Measurements from ENCODE around the gene SF3B3. TPM values are rescaled to one million over a fixed set of nuclear protein-coding genes. Genes with fewer than 3 reads are reported as not detected.
"Not testable (repeated sequence)": the region's sequence is repeated elsewhere in the genome, so short reads cannot be mapped to it uniquely, and the experiment has no call there.

SF3B3 gene
- total RNA-seq, 1 donor from 2014 or later: 188 TPM

DNA sequence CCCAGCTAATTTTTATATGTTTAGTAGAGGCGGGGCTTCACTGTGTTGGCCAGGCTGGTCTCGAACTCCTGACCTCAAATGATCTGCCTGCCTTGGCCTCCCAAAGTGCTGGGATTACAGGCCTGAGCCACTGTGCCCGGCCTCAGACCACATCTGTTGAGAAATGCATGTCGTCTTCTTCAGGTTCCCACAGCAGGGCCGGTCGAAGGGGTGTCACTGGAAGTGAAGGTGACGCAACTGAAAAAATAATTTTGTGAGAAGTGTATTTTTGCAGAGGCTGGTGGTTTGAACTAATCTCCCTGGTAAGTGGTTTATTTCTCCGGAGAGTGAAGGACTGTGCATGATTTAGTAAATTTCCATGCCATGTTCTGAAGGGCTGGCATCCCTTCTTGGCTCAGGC is 89.3 kb downstream of the SF3B3 start:
- no peak overlapping the region for H2AFZ ChIP-seq (replicated peaks)
- Mint-ChIP-seq H3K9me3 (no peaks in the 10 kb centered on the region), H3K27me3 (ENCODE audit: insufficient read depth, low read depth) (no peaks in the 10 kb centered on the region), H3K36me3 (no peaks in the 10 kb centered on the region), H3K4me3 (no peak overlapping the region), H3K27ac (no peak overlapping the region), H3K4me1 (no peaks in the 10 kb centered on the region)
- TF ChIP-seq EZH2phosphoT487 (IDR thresholded peaks at IDR 0.05): no peak
- TF ChIP-seq, protein P1, sequence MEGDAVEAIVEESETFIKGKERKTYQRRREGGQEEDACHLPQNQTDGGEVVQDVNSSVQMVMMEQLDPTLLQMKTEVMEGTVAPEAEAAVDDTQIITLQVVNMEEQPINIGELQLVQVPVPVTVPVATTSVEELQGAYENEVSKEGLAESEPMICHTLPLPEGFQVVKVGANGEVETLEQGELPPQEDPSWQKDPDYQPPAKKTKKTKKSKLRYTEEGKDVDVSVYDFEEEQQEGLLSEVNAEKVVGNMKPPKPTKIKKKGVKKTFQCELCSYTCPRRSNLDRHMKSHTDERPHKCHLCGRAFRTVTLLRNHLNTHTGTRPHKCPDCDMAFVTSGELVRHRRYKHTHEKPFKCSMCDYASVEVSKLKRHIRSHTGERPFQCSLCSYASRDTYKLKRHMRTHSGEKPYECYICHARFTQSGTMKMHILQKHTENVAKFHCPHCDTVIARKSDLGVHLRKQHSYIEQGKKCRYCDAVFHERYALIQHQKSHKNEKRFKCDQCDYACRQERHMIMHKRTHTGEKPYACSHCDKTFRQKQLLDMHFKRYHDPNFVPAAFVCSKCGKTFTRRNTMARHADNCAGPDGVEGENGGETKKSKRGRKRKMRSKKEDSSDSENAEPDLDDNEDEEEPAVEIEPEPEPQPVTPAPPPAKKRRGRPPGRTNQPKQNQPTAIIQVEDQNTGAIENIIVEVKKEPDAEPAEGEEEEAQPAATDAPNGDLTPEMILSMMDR (IDR thresholded peaks at IDR 0.05): no peak
- TF ChIP-seq EZH2 (IDR thresholded peaks at IDR 0.05): no peak
- no peaks in the 10 kb centered on the region for H3K36me3 ChIP-seq
- H3K4me1 ChIP-seq: no peaks in the 10 kb centered on the region
- H3K9me3 ChIP-seq (ENCODE audit: low read depth): no peaks in the 10 kb centered on the region
- H3K4me3 ChIP-seq: no peak overlapping the region
- no peaks in the 10 kb centered on the region for H3K79me2 ChIP-seq (ENCODE audit: low read depth)
- DNase-seq (ENCODE audit: low spot score): no peak
- H3K27ac ChIP-seq: no peak overlapping the region
- H3K4me2 ChIP-seq: no peak overlapping the region
- H4K20me1 ChIP-seq (ENCODE audit: low read depth): no peaks in the 10 kb centered on the region
- H3K27me3 ChIP-seq: no peaks in the 10 kb centered on the region
- H3F3A ChIP-seq (ENCODE audit: low read depth): no peaks in the 10 kb centered on the region
- no peak overlapping the region for H3K9ac ChIP-seq

DNA sequence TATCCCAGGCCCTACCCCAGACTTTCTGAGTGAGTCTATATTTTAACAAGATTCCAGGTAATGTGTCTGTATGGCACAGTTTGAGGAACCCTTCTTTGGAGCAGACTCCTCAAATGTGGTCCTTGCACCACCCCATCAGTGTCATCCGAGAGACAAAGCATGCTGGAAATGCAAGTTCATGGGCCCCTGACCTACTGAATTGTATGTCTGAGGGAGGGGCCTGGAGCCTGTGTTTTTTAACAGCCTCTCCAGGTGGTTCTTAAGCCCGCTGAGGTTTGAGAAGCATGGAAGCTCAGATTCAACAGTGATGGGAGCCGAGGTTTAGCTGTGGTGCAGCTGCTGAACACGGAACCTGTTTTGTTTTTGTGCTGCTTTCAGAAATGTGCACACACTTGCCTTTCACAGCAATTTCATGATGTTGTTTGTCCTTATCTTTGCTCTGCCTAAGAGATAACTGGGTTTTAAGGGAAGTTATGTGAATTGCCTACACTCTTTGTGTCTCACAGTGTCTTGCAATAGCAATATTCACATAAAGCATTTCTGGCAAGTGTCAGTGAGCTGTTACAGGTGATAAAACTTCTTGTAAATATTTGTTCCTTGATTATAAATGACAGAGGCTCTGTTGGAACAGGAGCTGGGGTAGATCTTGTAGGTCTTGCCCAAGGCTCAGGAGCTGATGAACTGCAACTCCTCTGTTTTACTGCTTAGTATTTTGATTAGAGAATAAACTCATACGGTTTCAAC is 90.8 kb downstream of the SF3B3 start:
- no peaks in the 10 kb centered on the region for H3K4me1 ChIP-seq

DNA sequence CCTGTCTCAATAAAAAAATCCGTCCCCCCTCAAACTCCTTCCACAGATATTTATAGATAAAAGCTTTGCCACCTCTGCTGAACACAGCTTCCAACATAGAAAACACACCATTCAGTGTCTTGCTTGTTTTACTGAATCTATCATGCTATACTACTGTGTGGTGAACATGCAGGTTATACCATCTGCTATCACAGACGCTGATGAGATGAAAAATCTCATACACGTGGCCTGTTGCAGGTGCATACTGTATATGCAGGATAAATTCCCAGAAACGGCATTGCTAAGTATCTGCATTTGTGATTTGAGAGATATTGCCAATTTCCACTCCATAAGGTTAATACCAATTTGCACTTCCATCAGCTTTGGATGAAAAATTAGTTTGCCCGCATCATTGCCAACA is 92.3 kb downstream of the SF3B3 start:
- Mint-ChIP-seq H3K27ac (no peak overlapping the region), H3K36me3 (no peaks in the 10 kb centered on the region), H3K4me1 (no peaks in the 10 kb centered on the region), H3K4me3 (no peak overlapping the region), H3K9me3 (no peaks in the 10 kb centered on the region), H3K27me3 (ENCODE audit: insufficient read depth, low read depth) (peaks cover 8% of the 10 kb centered on the region)
- no peaks in the 10 kb centered on the region for H4K20me1 ChIP-seq (ENCODE audit: low read depth)
- no peak overlapping the region for H2AFZ ChIP-seq (replicated peaks)
- DNase-seq (ENCODE audit: low spot score): no peak
- H3F3A ChIP-seq (ENCODE audit: low read depth): no peaks in the 10 kb centered on the region
- H3K79me2 ChIP-seq (ENCODE audit: low read depth): no peaks in the 10 kb centered on the region
- no peaks in the 10 kb centered on the region for H3K9me3 ChIP-seq (ENCODE audit: low read depth)
- H3K4me3 ChIP-seq: no peak overlapping the region
- H3K27me3 ChIP-seq: peaks cover 24% of the 10 kb centered on the region
- H3K9ac ChIP-seq: no peak overlapping the region
- peaks cover 3% of the 10 kb centered on the region for H3K4me1 ChIP-seq
- H3K27ac ChIP-seq: no peak overlapping the region
- TF ChIP-seq EZH2 (IDR thresholded peaks at IDR 0.05): no peak
- no peak for TF ChIP-seq EZH2phosphoT487 (IDR thresholded peaks at IDR 0.05)
- H3K36me3 ChIP-seq: no peaks in the 10 kb centered on the region
- H3K4me2 ChIP-seq: no peak overlapping the region

More for the DNA sequence above, 90.8 kb downstream of the SF3B3 start:
- Histone ChIP-seq H3F3A (ENCODE audit: low read depth) (no peaks in the 10 kb centered on the region), H4K20me1 (ENCODE audit: low read depth) (no peaks in the 10 kb centered on the region), H3K36me3 (no peaks in the 10 kb centered on the region), H3K9me3 (ENCODE audit: low read depth) (no peaks in the 10 kb centered on the region), H3K27ac (no peak overlapping the region), H3K79me2 (ENCODE audit: low read depth) (no peaks in the 10 kb centered on the region), H3K4me2 (no peak overlapping the region), H3K9ac (no peak overlapping the region), H3K27me3 (peaks cover 10% of the 10 kb centered on the region), H3K4me3 (no peak overlapping the region), H2AFZ (replicated peaks) (no peak overlapping the region)
- no peaks in the 10 kb centered on the region for H3K36me3 Mint-ChIP-seq
- H3K27me3 Mint-ChIP-seq (ENCODE audit: insufficient read depth, low read depth): no peaks in the 10 kb centered on the region
- no peak overlapping the region for H3K27ac Mint-ChIP-seq
- no peak for TF ChIP-seq EZH2phosphoT487 (IDR thresholded peaks at IDR 0.05)
- TF ChIP-seq EZH2 (IDR thresholded peaks at IDR 0.05): no peak
- TF ChIP-seq, protein P1 (IDR thresholded peaks at IDR 0.05): no peak
- H3K4me3 Mint-ChIP-seq: no peak overlapping the region
- H3K9me3 Mint-ChIP-seq: no peaks in the 10 kb centered on the region
- DNase-seq (ENCODE audit: low spot score): no peak
- no peaks in the 10 kb centered on the region for H3K4me1 Mint-ChIP-seq

DNA sequence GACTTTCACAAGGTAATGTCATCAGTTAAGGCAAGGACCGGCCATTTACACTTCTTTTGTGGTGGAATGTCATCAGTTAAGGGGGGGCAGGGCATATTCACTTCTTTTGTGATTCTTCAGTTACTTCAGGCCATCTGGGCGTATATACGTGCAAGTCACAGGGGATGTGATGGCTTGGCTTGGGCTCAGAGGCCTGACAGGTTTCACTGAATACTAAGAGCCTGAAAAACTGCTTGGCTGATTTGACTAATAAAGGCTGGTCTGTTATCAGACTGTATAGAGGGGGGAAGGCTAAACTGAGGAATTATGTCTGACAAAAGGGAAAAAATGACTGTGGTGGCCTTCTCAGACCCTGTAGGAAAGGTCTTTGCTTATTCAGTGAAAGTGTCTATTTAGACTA is 98.2 kb downstream of the SF3B3 start:
- H3K4me3 Mint-ChIP-seq; H3K4me2 ChIP-seq; DNase-seq (ENCODE audit: low spot score); H4K20me1 ChIP-seq (ENCODE audit: low read depth); H3K79me2 ChIP-seq (ENCODE audit: low read depth); H3K36me3 ChIP-seq; H3K9me3 Mint-ChIP-seq; H3K27ac Mint-ChIP-seq; H2AFZ ChIP-seq (replicated peaks); H3K4me3 ChIP-seq; H3K36me3 Mint-ChIP-seq; H3K27ac ChIP-seq; H3K4me1 Mint-ChIP-seq; H3K9me3 ChIP-seq (ENCODE audit: low read depth); H3F3A ChIP-seq (ENCODE audit: low read depth); H3K4me1 ChIP-seq; H3K9ac ChIP-seq: not testable (repeated sequence)
- peaks cover 34% of the 10 kb centered on the region for H3K27me3 ChIP-seq
- H3K27me3 Mint-ChIP-seq (ENCODE audit: insufficient read depth, low read depth): peaks cover 18% of the 10 kb centered on the region

Small RNA genes within 50 kb of the gene (small RNA-seq; reads per million reads assigned to genes)
- gene SNORD111: 615 reads per million, percentile 99 among the genes with 10 or more reads in this experiment
- 59.5 reads per million, percentile 98 among the genes with 10 or more reads in this experiment for gene SNORD111B

Other genes starting within 250 kb of the SF3B3 start
- gene AARS1, start 234.3 kb upstream of the SF3B3 start, total RNA-seq (ENCODE audit: low replicate concordance): 53.7 and 60.8 TPM in 2 replicates
- 41.0 and 49.7 TPM in 2 replicates for gene DDX19B, start 224.6 kb upstream of the SF3B3 start, total RNA-seq (ENCODE audit: low replicate concordance)
- gene DDX19A, start 176.9 kb upstream of the SF3B3 start, total RNA-seq (ENCODE audit: low replicate concordance): 45.1 and 55.4 TPM in 2 replicates
- 11.6 and 34.5 TPM in 2 replicates for gene ST3GAL2, start 84.7 kb upstream of the SF3B3 start, total RNA-seq (ENCODE audit: low replicate concordance)
- gene FCSK, start 69.2 kb upstream of the SF3B3 start, total RNA-seq (ENCODE audit: low replicate concordance): 11.0 and 12.0 TPM in 2 replicates
- gene COG4, start 262 bp upstream of the SF3B3 start, total RNA-seq (ENCODE audit: low replicate concordance): 62.4 and 79.8 TPM in 2 replicates
- not detected in 2 replicates for gene IL34, start 122.7 kb downstream of the SF3B3 start, total RNA-seq (ENCODE audit: low replicate concordance)
- 6.2 and 22.1 TPM in 2 replicates for gene MTSS2, start 162.2 kb downstream of the SF3B3 start, total RNA-seq (ENCODE audit: low replicate concordance)